ENCODE data around the gene IRS2. TPM values are rescaled to one million over a fixed set of nuclear protein-coding genes. Genes with fewer than 3 reads are reported as not detected.

Gene IRS2
- total RNA-seq, 1 donor from 2014 or later = 10.6 TPM

- FAIRE-seq = no peak
- no peak for DNase-seq (ENCODE audit: low spot score in 2 of 2)
These were observed 3.5 kb downstream of the IRS2 start for GRCh38 chr13:109782823-109783431.

GRCh38 chr13:109782066-109782822 is 4.1 kb downstream of the IRS2 start:
- no peak for FAIRE-seq
- DNase-seq (ENCODE audit: low spot score in 2 of 2) = no peak

GRCh38 chr13:109781384-109782065 is 4.9 kb downstream of the IRS2 start:
- DNase-seq (ENCODE audit: low spot score in 2 of 2) (no peak), FAIRE-seq (no peak)

GRCh38 chr13:109780845-109781383 is 5.5 kb downstream of the IRS2 start:
- DNase-seq (ENCODE audit: low spot score in 2 of 2) (no peak), FAIRE-seq (no peak)

GRCh38 chr13:109779876-109780510 is 6.4 kb downstream of the IRS2 start:
- FAIRE-seq (no peak), DNase-seq (ENCODE audit: low spot score in 2 of 2) (no peak)

GRCh38 chr13:109779074-109779473 is 7.3 kb downstream of the IRS2 start:
- DNase-seq (ENCODE audit: low spot score in 2 of 2) (no peak), FAIRE-seq (no peak)

GRCh38 chr13:109778102-109778542 is 8.3 kb downstream of the IRS2 start:
- no peak for DNase-seq (ENCODE audit: low spot score in 2 of 2)
- no peak for FAIRE-seq

- DNase-seq (ENCODE audit: low spot score in 2 of 2) (no peak), FAIRE-seq (no peak)
These were observed 9.8 kb downstream of the IRS2 start for GRCh38 chr13:109776575-109776974.

GRCh38 chr13:109773786-109774185 is 12.6 kb downstream of the IRS2 start:
- FAIRE-seq (no peak), DNase-seq (ENCODE audit: low spot score in 2 of 2) (no peak)

GRCh38 chr13:109773276-109773675 is 13.1 kb downstream of the IRS2 start:
- FAIRE-seq (no peak), DNase-seq (ENCODE audit: low spot score in 2 of 2) (no peak)

GRCh38 chr13:109771926-109772325 is 14.5 kb downstream of the IRS2 start:
- FAIRE-seq (no peak), DNase-seq (ENCODE audit: low spot score in 2 of 2) (no peak)

- DNase-seq (ENCODE audit: low spot score in 2 of 2) (no peak), FAIRE-seq (no peak)
These were observed 15.9 kb downstream of the IRS2 start for GRCh38 chr13:109770436-109770835.

GRCh38 chr13:109769921-109770320 is 16.5 kb downstream of the IRS2 start:
- FAIRE-seq = no peak

GRCh38 chr13:109769275-109769674 is 17.1 kb downstream of the IRS2 start:
- no peak for DNase-seq (ENCODE audit: low spot score in 2 of 2)
- FAIRE-seq = no peak

More at GRCh38 chr13:109769921-109770320, 16.5 kb downstream of the IRS2 start:
- DNase-seq (ENCODE audit: low spot score in 2 of 2) = no peak

- no peak for FAIRE-seq
- DNase-seq (ENCODE audit: low spot score in 2 of 2) = no peak
These were observed 17.8 kb downstream of the IRS2 start for GRCh38 chr13:109768616-109769015.

GRCh38 chr13:109768176-109768575 is 18.2 kb downstream of the IRS2 start:
- DNase-seq (ENCODE audit: low spot score in 2 of 2) (no peak), FAIRE-seq (no peak)

- FAIRE-seq = no peak
- DNase-seq (ENCODE audit: low spot score in 2 of 2) = no peak
These were observed 19.4 kb downstream of the IRS2 start for GRCh38 chr13:109767023-109767422.

- peak in 1 of 2 donors; percentile 61 for DNase-seq (ENCODE audit: low spot score in 2 of 2)
- FAIRE-seq = no peak
These were observed 21.7 kb downstream of the IRS2 start for GRCh38 chr13:109764470-109765291.

- FAIRE-seq = no peak
These were observed 22.3 kb downstream of the IRS2 start for GRCh38 chr13:109764045-109764444.

GRCh38 chr13:109762791-109763190 is 23.6 kb downstream of the IRS2 start:
- DNase-seq (ENCODE audit: low spot score in 2 of 2) (no peak), FAIRE-seq (no peak)

More at GRCh38 chr13:109764045-109764444, 22.3 kb downstream of the IRS2 start:
- no peak for DNase-seq (ENCODE audit: low spot score in 2 of 2)

Data from frontal cortex (tissue), 4 donors.